ENCODE results near the gene TRMT1.

Gene TRMT1

DNA sequence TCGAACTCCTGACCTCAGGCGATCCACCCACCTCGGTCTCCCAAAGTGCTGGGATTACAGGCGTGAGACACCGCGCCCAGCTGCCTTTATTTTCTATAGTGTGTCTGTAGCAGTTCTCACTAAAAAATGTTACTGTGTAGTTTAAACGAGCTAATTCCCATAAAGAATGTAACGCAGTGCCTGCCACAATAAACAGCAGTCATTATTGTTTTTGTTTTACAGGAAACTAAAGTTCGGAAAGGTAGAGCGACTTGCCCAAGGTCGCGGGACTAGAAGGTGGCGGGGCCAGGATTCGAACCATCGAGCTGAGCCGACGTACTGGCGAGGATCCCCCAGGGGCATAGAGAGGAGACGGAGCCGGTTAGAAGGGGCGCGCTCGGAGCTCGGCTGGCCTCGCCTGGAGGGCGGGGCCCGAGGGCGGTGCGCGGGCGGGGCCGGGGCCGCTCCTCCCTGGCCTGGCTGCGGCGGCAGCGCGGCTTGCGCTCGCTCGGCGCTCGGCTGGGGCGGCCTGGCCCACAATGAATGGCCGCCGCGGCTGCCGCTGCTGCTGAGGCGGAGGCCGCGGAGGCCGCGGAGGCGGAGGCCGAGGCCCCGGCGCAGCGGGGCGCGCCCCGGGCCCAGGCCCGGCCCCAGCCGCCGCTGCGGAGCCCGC, 1.4 kb upstream of the TRMT1 start, which contains the start of gene NACC1:
Gene NACC1, plus strand, starts transcription at position 493 of the 652 bp plus-strand sequence. CDS start 16,944 bp downstream, outside the sequence.
- H3K27me3 ChIP-seq (ENCODE audit: insufficient read depth, low read length) = no peaks in the 10 kb centered on the region
- H3K9me3 ChIP-seq (ENCODE audit: low read length) = no peaks in the 10 kb centered on the region
- H3K4me2 ChIP-seq (ENCODE audit: low read length) = peak within 1 kb of the TSS; percentile 82
- H2AFZ ChIP-seq (ENCODE audit: low read length) = no peak within 1 kb of the TSS
- H3K9me2 ChIP-seq (ENCODE audit: low read depth, low read length) = no peaks in the 10 kb centered on the region
- peak within 1 kb of the TSS; percentile 99 for H3K9ac ChIP-seq (ENCODE audit: low read length)
- TF ChIP-seq, protein P1, sequence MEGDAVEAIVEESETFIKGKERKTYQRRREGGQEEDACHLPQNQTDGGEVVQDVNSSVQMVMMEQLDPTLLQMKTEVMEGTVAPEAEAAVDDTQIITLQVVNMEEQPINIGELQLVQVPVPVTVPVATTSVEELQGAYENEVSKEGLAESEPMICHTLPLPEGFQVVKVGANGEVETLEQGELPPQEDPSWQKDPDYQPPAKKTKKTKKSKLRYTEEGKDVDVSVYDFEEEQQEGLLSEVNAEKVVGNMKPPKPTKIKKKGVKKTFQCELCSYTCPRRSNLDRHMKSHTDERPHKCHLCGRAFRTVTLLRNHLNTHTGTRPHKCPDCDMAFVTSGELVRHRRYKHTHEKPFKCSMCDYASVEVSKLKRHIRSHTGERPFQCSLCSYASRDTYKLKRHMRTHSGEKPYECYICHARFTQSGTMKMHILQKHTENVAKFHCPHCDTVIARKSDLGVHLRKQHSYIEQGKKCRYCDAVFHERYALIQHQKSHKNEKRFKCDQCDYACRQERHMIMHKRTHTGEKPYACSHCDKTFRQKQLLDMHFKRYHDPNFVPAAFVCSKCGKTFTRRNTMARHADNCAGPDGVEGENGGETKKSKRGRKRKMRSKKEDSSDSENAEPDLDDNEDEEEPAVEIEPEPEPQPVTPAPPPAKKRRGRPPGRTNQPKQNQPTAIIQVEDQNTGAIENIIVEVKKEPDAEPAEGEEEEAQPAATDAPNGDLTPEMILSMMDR (IDR thresholded peaks at IDR 0.05; ENCODE audit: low read length) = no peak
- TF ChIP-seq EZH2 (IDR thresholded peaks at IDR 0.05; ENCODE audit: borderline replicate concordance, low read length) = no peak
- H3K27ac ChIP-seq (ENCODE audit: low read depth, low read length, poor library complexity, severe bottlenecking) = peak within 1 kb of the TSS; percentile 80
- H3K79me2 ChIP-seq (ENCODE audit: insufficient read depth, low read length) = peaks cover 40% of the 10 kb centered on the region
- peaks cover 21% of the 10 kb centered on the region; the same call in 1 of the 2 replicates for H3K36me3 ChIP-seq (ENCODE audit: insufficient read depth, low read length)
- peak within 1 kb of the TSS; percentile 100 for H3K4me3 ChIP-seq (ENCODE audit: low read depth, low read length, poor library complexity, severe bottlenecking)
- H3F3A ChIP-seq (ENCODE audit: insufficient read depth, low read length) = peaks cover 4% of the 10 kb centered on the region; the same call in 1 of the 2 replicates
- no peaks in the 10 kb centered on the region for H4K20me1 ChIP-seq (ENCODE audit: insufficient read depth, low read length)
- H3K4me1 ChIP-seq (ENCODE audit: insufficient read depth, low read length, severe bottlenecking) = peaks cover 52% of the 10 kb centered on the region

- Histone ChIP-seq H3K27ac (ENCODE audit: low read depth, low read length, poor library complexity, severe bottlenecking) (peak overlapping the region; percentile 80), H4K20me1 (ENCODE audit: insufficient read depth, low read length) (no peaks in the 10 kb centered on the region), H3K9me3 (ENCODE audit: low read length) (no peaks in the 10 kb centered on the region), H3K27me3 (ENCODE audit: insufficient read depth, low read length) (no peaks in the 10 kb centered on the region), H3K9me2 (ENCODE audit: low read depth, low read length) (no peaks in the 10 kb centered on the region), H3K79me2 (ENCODE audit: insufficient read depth, low read length) (peaks cover 34% of the 10 kb centered on the region), H3K4me1 (ENCODE audit: insufficient read depth, low read length, severe bottlenecking) (peaks cover 52% of the 10 kb centered on the region), H3K4me2 (ENCODE audit: low read length) (peak overlapping the region; percentile 82), H3K9ac (ENCODE audit: low read length) (peak overlapping the region; percentile 75), H3K36me3 (ENCODE audit: insufficient read depth, low read length) (peaks cover 27% of the 10 kb centered on the region; the same call in 1 of the 2 replicates), H3K4me3 (ENCODE audit: low read depth, low read length, poor library complexity, severe bottlenecking) (peak overlapping the region; percentile 86), H3F3A (ENCODE audit: insufficient read depth, low read length) (peaks cover 4% of the 10 kb centered on the region; the same call in 1 of the 2 replicates), H2AFZ (ENCODE audit: low read length) (no peak overlapping the region)
- TF ChIP-seq, protein P1 (IDR thresholded peaks at IDR 0.05; ENCODE audit: low read length) = no peak
- no peak for TF ChIP-seq EZH2 (IDR thresholded peaks at IDR 0.05; ENCODE audit: borderline replicate concordance, low read length)
Measured at GRCh38 chr19:13117176-13117771, 734 bp upstream of the TRMT1 start.

- Histone ChIP-seq H3K27me3 (ENCODE audit: insufficient read depth, low read length) (no peaks in the 10 kb centered on the region), H3K79me2 (ENCODE audit: insufficient read depth, low read length) (peaks cover 22% of the 10 kb centered on the region; the same call in 1 of the 2 replicates), H3F3A (ENCODE audit: insufficient read depth, low read length) (peaks cover 4% of the 10 kb centered on the region; the same call in 1 of the 2 replicates), H4K20me1 (ENCODE audit: insufficient read depth, low read length) (no peaks in the 10 kb centered on the region), H3K9me2 (ENCODE audit: low read depth, low read length) (no peaks in the 10 kb centered on the region), H3K4me3 (ENCODE audit: low read depth, low read length, poor library complexity, severe bottlenecking) (peak overlapping the region; percentile 86), H3K27ac (ENCODE audit: low read depth, low read length, poor library complexity, severe bottlenecking) (peak overlapping the region; percentile 41), H3K4me1 (ENCODE audit: insufficient read depth, low read length, severe bottlenecking) (peaks cover 42% of the 10 kb centered on the region), H3K9ac (ENCODE audit: low read length) (peak overlapping the region; percentile 75), H3K36me3 (ENCODE audit: insufficient read depth, low read length) (peaks cover 18% of the 10 kb centered on the region; the same call in 1 of the 2 replicates), H2AFZ (ENCODE audit: low read length) (no peak overlapping the region), H3K4me2 (ENCODE audit: low read length) (peak overlapping the region; percentile 82), H3K9me3 (ENCODE audit: low read length) (no peaks in the 10 kb centered on the region)
- TF ChIP-seq, protein P1 (IDR thresholded peaks at IDR 0.05; ENCODE audit: low read length) = no peak
- TF ChIP-seq EZH2 (IDR thresholded peaks at IDR 0.05; ENCODE audit: borderline replicate concordance, low read length) = no peak
Measured at GRCh38 chr19:13115936-13116281, 631 bp downstream of the TRMT1 start.
